Stimulated activated CD4-positive, alpha-beta T cell treated with anti-CD3 and anti-CD28 coated beads, Interleukin-12 subunit alpha, Interleukin-12 subunit beta, amount 100 ng/mL, for 24 hours (primary cell): ENCODE data around the gene C1QTNF8.

Experiments
- DNase-seq, 2 experiments: peaks; one replicate each; pipeline ENCODE4 v3.0.0-alpha.2; 2020; ENCODE audit warnings: low read depth in 2 of 2

Gene C1QTNF8

DNA sequence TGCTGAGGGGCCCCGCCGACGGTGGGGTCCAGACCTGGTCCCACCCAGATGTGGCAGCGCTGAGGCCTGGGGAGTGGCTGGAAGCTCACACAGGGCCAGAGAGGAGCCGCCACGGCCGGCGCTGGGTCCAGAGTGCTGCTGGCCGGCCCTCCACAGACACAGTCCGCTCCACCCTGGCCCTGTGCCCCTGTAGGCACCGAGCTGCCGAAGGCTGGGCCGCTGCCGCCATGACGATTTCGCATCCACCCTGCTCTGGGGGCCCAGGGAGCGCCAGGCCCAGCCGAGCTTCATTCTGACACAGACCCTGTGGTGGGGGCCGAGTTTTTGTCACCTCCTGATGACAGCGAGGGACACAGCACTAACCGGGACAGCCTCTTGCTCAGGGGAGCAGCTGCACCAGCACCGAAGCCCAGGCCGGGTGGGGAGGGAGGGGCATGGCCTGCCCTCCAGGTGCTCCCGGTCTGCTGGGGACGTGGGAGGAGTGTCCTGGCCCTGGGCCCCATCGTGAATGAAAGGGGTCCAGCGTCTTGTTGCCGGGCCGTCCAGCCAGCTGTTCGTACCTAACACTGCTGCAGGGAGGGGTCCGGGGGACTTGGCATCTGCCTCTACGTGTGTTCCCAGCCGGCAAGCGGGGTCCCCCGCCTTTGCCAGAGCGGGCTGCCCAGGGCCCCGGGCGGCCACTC, 50.6 kb downstream of the C1QTNF8 start:
- no peak for DNase-seq

DNA sequence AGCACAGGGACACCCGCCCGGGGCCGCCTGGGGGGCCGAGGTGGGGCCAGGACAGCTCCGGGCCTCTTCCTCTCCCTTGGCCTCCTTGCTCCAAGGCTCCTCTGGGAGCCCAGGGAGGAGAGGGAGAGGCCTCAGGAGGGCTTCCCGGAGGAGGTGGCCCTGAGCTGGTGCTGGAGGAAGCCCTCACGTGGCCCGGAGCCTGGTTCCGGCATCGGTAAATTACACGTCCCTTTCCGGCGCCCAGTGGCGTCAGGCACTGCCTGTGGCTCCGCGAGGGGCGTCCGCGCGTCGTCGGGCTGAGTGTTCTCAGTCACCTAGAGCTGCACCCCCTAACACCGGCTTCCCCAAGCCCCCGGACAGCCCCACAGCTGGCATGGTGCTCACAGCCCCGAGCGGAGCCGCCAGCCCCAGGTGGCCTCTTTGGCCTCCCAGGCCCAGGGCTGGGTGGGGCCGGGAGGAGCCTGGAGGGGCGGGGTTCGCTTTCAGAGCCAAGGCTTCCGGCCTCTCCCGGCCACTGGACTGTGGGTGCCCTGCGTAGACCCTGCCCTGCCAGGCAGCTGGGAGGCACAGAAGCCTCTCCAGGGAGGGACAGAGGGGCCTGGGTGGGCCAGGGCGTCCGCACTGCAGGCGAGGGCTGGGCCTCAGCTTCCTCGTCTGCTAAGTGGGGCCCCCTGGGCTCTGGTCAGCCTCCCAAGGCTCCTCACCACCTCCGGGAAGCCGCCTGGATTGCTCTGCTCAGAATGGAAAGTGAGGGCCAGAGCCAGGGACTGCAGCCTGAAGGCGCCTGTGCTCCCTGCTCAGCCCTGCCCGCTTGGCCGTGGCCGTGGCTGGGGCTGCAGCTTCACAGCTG, 51.4 kb downstream of the C1QTNF8 start:
- DNase-seq, result no peak

DNA sequence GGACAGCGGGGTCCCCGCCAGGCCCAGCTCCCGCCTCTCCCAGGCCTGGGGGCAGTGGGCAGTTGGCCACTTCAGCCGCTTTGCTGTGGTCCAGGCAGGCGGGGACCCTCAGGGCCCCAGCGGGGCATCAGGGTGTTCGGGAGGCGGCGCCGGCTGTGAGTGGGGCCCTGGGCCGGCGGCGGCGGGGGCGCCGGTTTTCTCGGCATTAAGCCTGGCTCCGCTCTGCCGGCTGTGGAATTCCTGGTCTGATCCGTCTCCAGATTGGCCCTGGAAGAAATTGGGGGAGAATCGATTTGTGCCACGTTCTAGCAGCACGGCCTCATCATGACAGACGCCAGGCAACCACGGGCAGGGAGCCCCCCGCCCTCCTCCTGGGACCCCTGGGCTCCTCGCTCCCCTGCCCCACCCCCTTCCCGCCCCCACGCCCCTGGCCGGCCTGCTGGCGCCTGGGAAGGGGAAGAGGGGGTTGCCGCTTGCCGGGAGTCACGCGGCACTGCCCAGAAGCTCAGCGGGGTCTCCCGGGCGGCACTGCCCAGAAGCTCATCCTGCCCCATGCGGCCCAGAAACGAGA, 52.1 kb downstream of the C1QTNF8 start:
- no peak for DNase-seq

DNA sequence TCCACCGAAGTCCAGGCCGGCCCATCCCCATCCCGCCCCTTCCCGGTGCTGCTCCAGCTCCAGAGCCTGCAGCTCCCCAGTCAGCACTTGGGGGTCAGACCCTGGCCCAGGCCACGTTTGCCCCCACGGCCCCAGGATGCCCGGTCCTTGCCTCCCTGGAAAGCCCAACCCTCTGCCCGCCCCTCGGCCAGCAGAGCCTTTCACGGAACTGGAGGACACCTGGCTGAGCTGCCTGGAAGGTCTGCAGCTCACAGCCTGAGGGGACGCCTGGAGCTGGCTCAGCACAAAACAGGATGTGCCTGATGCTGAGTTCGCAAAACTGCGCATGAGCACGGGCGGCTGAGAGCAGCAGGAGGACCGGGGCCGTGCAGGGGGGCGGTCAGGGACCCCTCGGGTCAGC, 53.2 kb downstream of the C1QTNF8 start:
- no peak for DNase-seq

DNA sequence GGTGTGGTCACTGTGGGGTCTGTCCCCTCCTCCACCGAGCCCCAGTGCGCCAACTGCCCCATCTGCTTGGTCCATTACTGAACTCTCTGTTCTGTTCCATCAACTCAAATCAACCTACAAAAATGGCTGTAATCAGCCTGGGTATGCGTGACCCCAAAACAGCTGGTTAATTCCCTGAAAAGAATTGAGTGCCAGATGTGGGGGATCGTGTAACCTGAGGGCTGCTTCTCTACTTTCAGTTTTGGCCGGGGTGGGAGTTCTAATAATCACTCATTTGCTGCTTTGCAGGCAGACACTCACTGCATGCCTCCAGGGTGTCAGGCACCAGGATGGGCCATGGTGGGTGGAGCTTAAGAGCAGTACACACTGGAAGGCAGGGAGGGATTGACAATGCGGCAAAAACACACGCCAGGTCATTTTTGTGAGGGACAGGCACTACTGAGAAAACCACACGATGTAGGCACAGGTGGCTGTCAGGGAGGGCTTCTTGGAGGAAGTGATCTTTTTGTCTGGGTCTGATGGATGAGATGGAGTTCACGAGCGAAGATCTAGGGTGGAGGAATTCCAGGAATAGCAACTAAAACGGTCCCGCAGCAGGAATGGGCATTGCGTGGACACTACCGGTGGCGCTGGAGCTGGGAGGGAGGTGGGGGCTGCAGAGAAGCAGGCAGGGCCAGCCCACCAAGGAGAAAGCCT, 53.8 kb downstream of the C1QTNF8 start:
- no peak for DNase-seq

DNA sequence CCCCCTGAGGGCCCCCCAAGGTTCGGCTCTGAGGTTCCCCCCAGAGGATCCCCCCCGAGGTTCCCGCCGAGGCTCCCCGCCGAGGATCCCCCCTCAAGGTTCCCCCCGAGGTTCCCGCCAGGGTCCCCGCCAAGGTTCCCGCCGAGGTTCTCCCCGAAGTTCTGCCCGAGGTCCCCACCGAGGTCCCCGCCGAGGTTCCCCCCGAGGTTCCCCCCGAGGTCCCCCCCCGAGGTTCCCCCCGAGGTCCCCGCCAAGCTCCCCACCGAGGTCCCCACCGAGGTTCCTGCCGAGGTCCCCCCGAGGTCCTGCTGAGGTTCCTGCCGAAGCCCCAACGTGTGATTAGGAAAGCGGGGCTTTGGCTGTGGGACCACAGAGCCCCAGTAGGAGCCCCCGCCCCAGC, 55.7 kb downstream of the C1QTNF8 start:
- DNase-seq, result no peak

DNA sequence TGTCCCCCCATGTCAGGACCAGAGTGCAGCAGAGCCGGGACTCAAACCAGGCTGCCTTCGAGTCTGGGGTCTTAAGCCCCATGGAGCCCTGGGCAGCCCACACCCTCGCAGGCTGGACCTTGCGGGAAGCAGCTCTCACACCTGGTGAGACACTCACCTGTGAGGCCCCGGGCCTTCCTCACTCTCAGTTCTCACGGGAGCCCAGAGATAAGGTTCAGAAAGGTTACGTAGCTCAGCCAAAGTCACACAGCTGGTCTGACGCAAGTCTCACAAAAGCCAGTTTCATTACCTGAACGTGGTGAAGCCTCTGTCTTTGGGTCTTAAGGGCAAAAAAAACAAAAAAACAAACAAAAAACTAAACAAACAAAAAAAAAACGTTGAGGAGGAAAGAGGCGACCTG, 56.3 kb downstream of the C1QTNF8 start:
- DNase-seq, result no peak

DNA sequence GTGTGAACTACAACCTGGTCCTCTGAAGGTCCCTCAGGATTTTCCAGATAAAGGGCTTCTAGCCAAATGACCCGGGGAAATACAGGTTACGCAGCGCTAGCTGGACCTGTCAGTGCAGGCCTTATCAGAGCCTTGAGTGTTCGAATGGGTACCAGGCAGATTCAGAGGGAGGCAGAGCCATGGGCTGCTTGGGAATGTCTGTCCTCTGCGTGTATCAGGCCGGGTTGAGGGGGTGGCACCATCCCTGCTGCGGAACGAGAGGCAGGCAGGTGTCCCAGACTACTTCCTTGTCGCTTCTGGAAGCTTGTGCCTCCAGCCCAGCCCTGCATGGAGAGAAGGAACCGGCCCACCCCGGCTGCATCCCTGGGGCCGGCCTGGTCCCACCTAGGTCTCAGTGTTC, 57.1 kb downstream of the C1QTNF8 start:
- no peak for DNase-seq
